ENCODE data around the gene ARHGAP23. TPM values are rescaled to one million over a fixed set of nuclear protein-coding genes. Genes with fewer than 3 reads are reported as not detected.

The ARHGAP23 gene
- total and polyA plus RNA-seq, 2 experiments from 2014 or later = 16.0 to 30.0 TPM

DNA sequence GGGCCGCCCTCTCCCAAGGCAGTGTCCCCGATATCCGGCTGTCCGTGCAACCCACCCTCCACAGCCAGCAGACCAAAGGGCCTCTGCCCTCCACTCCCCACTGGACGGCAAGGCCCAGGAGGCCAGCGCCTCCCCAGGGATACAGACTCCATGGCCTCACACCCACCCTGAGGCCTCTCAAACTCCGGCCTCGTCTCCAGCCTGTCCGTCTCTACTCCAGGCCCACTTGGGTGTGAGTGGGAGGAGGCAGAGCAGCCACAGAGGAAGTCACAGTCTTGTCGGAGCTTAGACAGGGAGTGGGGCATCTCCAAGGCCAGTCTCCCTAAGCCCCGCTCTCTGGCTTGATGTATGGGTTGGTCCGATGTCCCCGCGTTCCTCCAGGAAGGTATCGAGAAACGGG is 104.2 kb downstream of the ARHGAP23 start:
- Histone ChIP-seq H4K20me1 (ENCODE audit: insufficient read depth, poor library complexity, severe bottlenecking) (no peaks in the 10 kb centered on the region), H3K4me3 (no peak overlapping the region), H3K36me3 (replicated peaks; ENCODE audit: insufficient read depth, low read depth) (no peaks in the 10 kb centered on the region), H3K79me2 (no peaks in the 10 kb centered on the region), H3K27ac (no peak overlapping the region), H3K4me1 (ENCODE audit: insufficient read depth) (no peaks in the 10 kb centered on the region), H3K9me3 (ENCODE audit: low read depth) (no peaks in the 10 kb centered on the region), H2AFZ (no peak overlapping the region), H3K27me3 (peaks cover 12% of the 10 kb centered on the region), H3K9me2 (replicated peaks; ENCODE audit: insufficient read depth) (no peaks in the 10 kb centered on the region), H3K4me2 (no peak overlapping the region)
- 91% methylated on average over 16 of the region's 16 CpGs for WGBS (ENCODE audit: low lambda C conversion rate, missing lambda C conversion rate)
- DNase-seq (ENCODE audit: low spot score) = no peak
- TF ChIP-seq EZH2 (IDR thresholded peaks at IDR 0.05; ENCODE audit: borderline replicate concordance) (no peak), EZH2phosphoT487 (IDR thresholded peaks at IDR 0.05; ENCODE audit: low read depth, severe bottlenecking, unreplicated experiment) (no peak)
- TF ChIP-seq, protein P1, sequence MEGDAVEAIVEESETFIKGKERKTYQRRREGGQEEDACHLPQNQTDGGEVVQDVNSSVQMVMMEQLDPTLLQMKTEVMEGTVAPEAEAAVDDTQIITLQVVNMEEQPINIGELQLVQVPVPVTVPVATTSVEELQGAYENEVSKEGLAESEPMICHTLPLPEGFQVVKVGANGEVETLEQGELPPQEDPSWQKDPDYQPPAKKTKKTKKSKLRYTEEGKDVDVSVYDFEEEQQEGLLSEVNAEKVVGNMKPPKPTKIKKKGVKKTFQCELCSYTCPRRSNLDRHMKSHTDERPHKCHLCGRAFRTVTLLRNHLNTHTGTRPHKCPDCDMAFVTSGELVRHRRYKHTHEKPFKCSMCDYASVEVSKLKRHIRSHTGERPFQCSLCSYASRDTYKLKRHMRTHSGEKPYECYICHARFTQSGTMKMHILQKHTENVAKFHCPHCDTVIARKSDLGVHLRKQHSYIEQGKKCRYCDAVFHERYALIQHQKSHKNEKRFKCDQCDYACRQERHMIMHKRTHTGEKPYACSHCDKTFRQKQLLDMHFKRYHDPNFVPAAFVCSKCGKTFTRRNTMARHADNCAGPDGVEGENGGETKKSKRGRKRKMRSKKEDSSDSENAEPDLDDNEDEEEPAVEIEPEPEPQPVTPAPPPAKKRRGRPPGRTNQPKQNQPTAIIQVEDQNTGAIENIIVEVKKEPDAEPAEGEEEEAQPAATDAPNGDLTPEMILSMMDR (IDR thresholded peaks at IDR 0.05; ENCODE audit: poor library complexity) = no peak

DNA sequence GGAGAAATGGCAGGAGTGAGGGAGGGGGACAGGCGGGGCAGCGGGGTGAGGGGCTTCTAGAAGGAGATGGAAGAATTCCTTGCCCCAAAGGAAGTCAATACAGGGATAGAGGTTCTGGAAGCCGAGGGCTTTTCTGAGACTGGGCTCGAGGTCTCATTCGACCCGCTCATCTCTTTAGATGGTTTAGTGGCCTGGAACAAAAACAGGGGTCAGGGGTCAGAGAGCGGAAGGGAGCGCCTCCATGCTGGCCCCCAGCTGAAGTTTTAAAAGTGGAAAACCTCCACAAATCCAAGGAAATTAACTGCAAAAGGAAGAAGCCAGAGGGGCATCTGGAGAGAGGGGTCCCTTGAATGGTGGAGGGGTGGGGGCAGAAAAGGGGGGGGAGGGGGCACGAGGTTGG is 105.0 kb downstream of the ARHGAP23 start:
- Histone ChIP-seq H3K27me3 (peaks cover 12% of the 10 kb centered on the region), H3K79me2 (no peaks in the 10 kb centered on the region), H2AFZ (no peak overlapping the region), H3K4me1 (ENCODE audit: insufficient read depth) (no peaks in the 10 kb centered on the region), H3K4me2 (no peak overlapping the region), H3K9me3 (ENCODE audit: low read depth) (no peaks in the 10 kb centered on the region), H3K4me3 (no peak overlapping the region), H4K20me1 (ENCODE audit: insufficient read depth, poor library complexity, severe bottlenecking) (no peaks in the 10 kb centered on the region), H3K36me3 (replicated peaks; ENCODE audit: insufficient read depth, low read depth) (no peaks in the 10 kb centered on the region), H3K9me2 (replicated peaks; ENCODE audit: insufficient read depth) (no peaks in the 10 kb centered on the region), H3K27ac (no peak overlapping the region)
- no peak for DNase-seq (ENCODE audit: low spot score)
- no peak for TF ChIP-seq EZH2phosphoT487 (IDR thresholded peaks at IDR 0.05; ENCODE audit: low read depth, severe bottlenecking, unreplicated experiment)
- TF ChIP-seq, protein P1 (IDR thresholded peaks at IDR 0.05; ENCODE audit: poor library complexity) = no peak
- TF ChIP-seq EZH2 (IDR thresholded peaks at IDR 0.05; ENCODE audit: borderline replicate concordance) = no peak
- 77% methylated on average over 8 of the region's 9 CpGs for WGBS (ENCODE audit: low lambda C conversion rate, missing lambda C conversion rate)

DNA sequence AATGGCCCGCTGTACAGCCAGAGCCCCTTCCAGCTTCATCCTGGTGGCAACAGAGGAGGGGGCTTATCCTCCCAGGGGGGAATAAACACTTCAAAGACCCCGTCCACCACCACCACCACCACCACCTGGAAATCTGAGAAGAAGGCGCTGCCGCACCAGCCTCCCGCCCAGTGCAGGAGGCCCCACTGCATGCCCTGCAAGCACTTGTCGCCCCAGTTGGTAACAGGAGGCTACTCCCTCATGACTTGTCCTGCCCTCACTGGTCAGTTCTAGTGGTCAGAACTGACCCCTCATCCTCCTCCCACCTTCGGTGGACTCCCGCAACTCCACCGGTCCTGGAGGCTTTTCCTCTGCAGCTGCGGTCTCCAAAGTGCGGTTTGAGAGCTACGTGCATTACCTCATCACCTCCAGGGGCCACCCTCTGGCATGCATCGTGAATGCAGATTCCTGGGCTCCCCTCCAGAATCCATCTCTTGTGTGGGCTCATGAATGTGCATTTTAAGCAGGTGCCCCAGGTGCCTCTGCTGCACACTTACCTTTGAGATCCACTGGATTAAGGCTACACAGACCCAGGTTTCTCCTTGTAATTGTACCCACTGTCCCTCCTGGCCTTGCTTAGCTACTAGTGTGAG is 105.7 kb downstream of the ARHGAP23 start:
- Histone ChIP-seq H3K27me3 (peaks cover 12% of the 10 kb centered on the region), H3K4me2 (no peak overlapping the region), H3K36me3 (replicated peaks; ENCODE audit: insufficient read depth, low read depth) (no peaks in the 10 kb centered on the region)

More for the DNA sequence above, 105.7 kb downstream of the ARHGAP23 start:
- no peaks in the 10 kb centered on the region for H3K9me2 ChIP-seq (replicated peaks; ENCODE audit: insufficient read depth)
- H3K9me3 ChIP-seq (ENCODE audit: low read depth) = no peaks in the 10 kb centered on the region
- no peaks in the 10 kb centered on the region for H4K20me1 ChIP-seq (ENCODE audit: insufficient read depth, poor library complexity, severe bottlenecking)
- no peaks in the 10 kb centered on the region for H3K4me1 ChIP-seq (ENCODE audit: insufficient read depth)
- no peaks in the 10 kb centered on the region for H3K79me2 ChIP-seq
- TF ChIP-seq EZH2phosphoT487 (IDR thresholded peaks at IDR 0.05; ENCODE audit: low read depth, severe bottlenecking, unreplicated experiment) (no peak), EZH2 (IDR thresholded peaks at IDR 0.05; ENCODE audit: borderline replicate concordance) (no peak)
- TF ChIP-seq, protein P1 (IDR thresholded peaks at IDR 0.05; ENCODE audit: poor library complexity) = no peak
- no peak overlapping the region for H3K27ac ChIP-seq
- no peak overlapping the region for H3K4me3 ChIP-seq
- 89% methylated on average over 13 of the region's 13 CpGs for WGBS (ENCODE audit: low lambda C conversion rate, missing lambda C conversion rate)
- no peak overlapping the region for H2AFZ ChIP-seq
- no peak for DNase-seq (ENCODE audit: low spot score)

All from hepatocyte (in vitro differentiated cells).